ENCODE data around the gene PPP6R3.

The PPP6R3 gene

GRCh38 chr11:68567553-68567952 is 107.0 kb downstream of the PPP6R3 start:
- FAIRE-seq, result no peak

- FAIRE-seq, result no peak
Measured at GRCh38 chr11:68569357-68569756, 108.8 kb downstream of the PPP6R3 start.

GRCh38 chr11:68570691-68571090 is 110.1 kb downstream of the PPP6R3 start:
- no peak for FAIRE-seq

- FAIRE-seq, result no peak
Measured at GRCh38 chr11:68574308-68574707, 113.8 kb downstream of the PPP6R3 start.

- no peak for FAIRE-seq
Measured at GRCh38 chr11:68575025-68575665, 114.6 kb downstream of the PPP6R3 start.

GRCh38 chr11:68579455-68579854 is 118.9 kb downstream of the PPP6R3 start:
- no peak for FAIRE-seq

GRCh38 chr11:68581439-68581838 is 120.9 kb downstream of the PPP6R3 start:
- no peak for FAIRE-seq

GRCh38 chr11:68581901-68582300 is 121.3 kb downstream of the PPP6R3 start:
- no peak for FAIRE-seq

- FAIRE-seq, result no peak
Measured at GRCh38 chr11:68582416-68583040, 122.0 kb downstream of the PPP6R3 start.

- FAIRE-seq, result no peak
Measured at GRCh38 chr11:68583041-68583446, 122.5 kb downstream of the PPP6R3 start.

GRCh38 chr11:68584097-68584496 is 123.5 kb downstream of the PPP6R3 start:
- FAIRE-seq, result no peak

- FAIRE-seq, result no peak
Measured at GRCh38 chr11:68584991-68585524, 124.5 kb downstream of the PPP6R3 start.

- no peak for FAIRE-seq
Measured at GRCh38 chr11:68589547-68590216, 129.1 kb downstream of the PPP6R3 start.

- no peak for FAIRE-seq
Measured at GRCh38 chr11:68591719-68592118, 131.2 kb downstream of the PPP6R3 start.

GRCh38 chr11:68593441-68593840 is 132.9 kb downstream of the PPP6R3 start:
- no peak for FAIRE-seq

GRCh38 chr11:68594123-68594522 is 133.6 kb downstream of the PPP6R3 start:
- FAIRE-seq, result no peak

- no peak for FAIRE-seq
Measured at GRCh38 chr11:68596231-68596630, 135.7 kb downstream of the PPP6R3 start.

GRCh38 chr11:68598816-68599653 is 138.5 kb downstream of the PPP6R3 start:
- FAIRE-seq, result no peak

GRCh38 chr11:68601147-68601546 is 140.6 kb downstream of the PPP6R3 start:
- no peak for FAIRE-seq

- no peak for FAIRE-seq
Measured at GRCh38 chr11:68609761-68610160, 149.2 kb downstream of the PPP6R3 start.

- no peak for FAIRE-seq
Measured at GRCh38 chr11:68610452-68611116, 150.0 kb downstream of the PPP6R3 start.

- FAIRE-seq, result no peak
Measured at GRCh38 chr11:68615657-68616056, 155.1 kb downstream of the PPP6R3 start.

Data from A204.1 (cell line).